Measurements from ENCODE around the gene SPIN2B.
A peak's percentile ranks its signal among the peaks of the same experiment; 100 is the strongest.
"Not testable (repeated sequence)": the region's sequence is repeated elsewhere in the genome, so short reads cannot be mapped to it uniquely, and the experiment has no call there.

Gene SPIN2B

DNA sequence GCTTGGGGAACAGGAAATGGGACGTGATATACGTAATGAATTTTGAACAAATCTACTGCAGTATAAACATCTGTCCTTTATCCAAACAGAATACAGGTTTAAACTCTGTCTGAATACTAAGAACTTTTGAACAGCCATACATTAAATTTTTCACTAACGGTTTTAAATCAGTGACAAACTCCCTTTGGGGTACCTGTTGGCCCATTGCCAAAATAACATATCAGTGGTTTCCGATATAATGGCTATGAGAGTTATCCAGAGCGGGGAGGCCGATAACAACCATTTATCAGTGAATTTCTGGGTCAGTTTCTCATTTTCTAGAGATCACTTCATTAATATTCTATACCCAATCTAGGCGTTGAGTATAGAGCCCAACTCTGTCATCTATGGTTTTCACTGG lies 10.7 kb upstream of the SPIN2B start:
- H3K9ac ChIP-seq (ENCODE audit: low read depth, low read length): no peak overlapping the region
- H3K9me3 ChIP-seq (ENCODE audit: control insufficient read depth, insufficient read depth, low read length): no peaks in the 10 kb centered on the region
- peaks cover 3% of the 10 kb centered on the region for H3K36me3 ChIP-seq (ENCODE audit: control insufficient read depth, insufficient read depth, low read length)
- H3K27me3 ChIP-seq (ENCODE audit: control insufficient read depth, insufficient read depth, low read length): no peaks in the 10 kb centered on the region
- H3K4me1 ChIP-seq (ENCODE audit: control insufficient read depth, insufficient read depth, low read length): no peaks in the 10 kb centered on the region
- H3K4me3 ChIP-seq (ENCODE audit: low read depth, low read length): no peak overlapping the region

DNA sequence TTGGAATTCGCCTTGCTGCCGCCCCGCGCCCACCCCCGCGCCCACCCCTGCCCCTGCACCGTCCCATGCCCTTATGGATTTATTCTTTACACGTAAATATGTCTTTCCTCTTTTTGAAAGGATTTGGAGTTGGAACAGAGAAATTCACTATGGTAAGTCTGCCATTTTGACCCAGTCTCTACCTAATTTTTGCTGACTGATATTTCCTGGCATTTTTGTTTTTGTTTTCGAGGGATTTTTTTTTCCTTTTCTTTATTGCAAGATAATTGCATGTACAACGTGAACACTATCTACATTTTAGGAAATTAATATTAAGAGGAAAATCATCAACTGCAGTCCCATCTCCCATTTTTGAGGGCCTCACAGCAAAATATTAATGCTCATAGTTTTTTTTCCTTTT lies 468 bp upstream of the SPIN2B start:
- no peak overlapping the region for H3K9ac ChIP-seq (ENCODE audit: low read depth, low read length)
- peaks cover 4% of the 10 kb centered on the region for H3K36me3 ChIP-seq (ENCODE audit: control insufficient read depth, insufficient read depth, low read length)
- no peaks in the 10 kb centered on the region for H3K27me3 ChIP-seq (ENCODE audit: control insufficient read depth, insufficient read depth, low read length)
- no peaks in the 10 kb centered on the region for H3K4me1 ChIP-seq (ENCODE audit: control insufficient read depth, insufficient read depth, low read length)
- no peaks in the 10 kb centered on the region for H3K9me3 ChIP-seq (ENCODE audit: control insufficient read depth, insufficient read depth, low read length)
- H3K4me3 ChIP-seq (ENCODE audit: low read depth, low read length): peak overlapping the region; percentile 68

DNA sequence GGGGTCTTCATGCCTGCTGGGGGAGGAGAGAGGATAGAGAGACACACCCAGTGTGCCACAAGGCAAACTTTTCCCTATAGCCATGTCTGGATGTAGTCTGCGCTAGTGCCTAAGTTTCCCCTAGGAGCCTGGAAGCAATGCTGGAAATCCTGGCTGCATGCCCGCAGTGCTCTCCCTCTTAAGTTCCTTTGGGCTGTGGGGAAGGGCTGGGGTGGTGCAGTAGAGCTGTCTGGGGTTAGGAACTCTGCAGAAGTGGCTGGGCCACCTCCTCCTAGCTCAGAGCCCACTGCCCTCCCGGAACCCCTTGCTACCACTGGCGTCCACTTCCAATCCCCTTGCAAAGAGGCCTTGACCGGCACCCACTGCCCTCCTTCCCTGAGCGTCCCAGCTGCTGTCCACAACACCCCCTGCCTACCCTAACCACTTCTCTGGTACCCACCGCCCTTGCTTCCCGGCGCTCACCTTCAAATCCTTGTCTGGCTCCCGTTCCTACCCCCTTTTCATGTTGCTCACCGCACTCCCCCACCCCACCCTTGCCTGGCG lies 658 bp downstream of the SPIN2B start:
- H3K9me3 ChIP-seq (ENCODE audit: control insufficient read depth, insufficient read depth, low read length); H3K27me3 ChIP-seq (ENCODE audit: control insufficient read depth, insufficient read depth, low read length); H3K36me3 ChIP-seq (ENCODE audit: control insufficient read depth, insufficient read depth, low read length); H3K9ac ChIP-seq (ENCODE audit: low read depth, low read length); H3K4me1 ChIP-seq (ENCODE audit: control insufficient read depth, insufficient read depth, low read length): not testable (repeated sequence)
- peak overlapping the region; percentile 68 for H3K4me3 ChIP-seq (ENCODE audit: low read depth, low read length)

DNA sequence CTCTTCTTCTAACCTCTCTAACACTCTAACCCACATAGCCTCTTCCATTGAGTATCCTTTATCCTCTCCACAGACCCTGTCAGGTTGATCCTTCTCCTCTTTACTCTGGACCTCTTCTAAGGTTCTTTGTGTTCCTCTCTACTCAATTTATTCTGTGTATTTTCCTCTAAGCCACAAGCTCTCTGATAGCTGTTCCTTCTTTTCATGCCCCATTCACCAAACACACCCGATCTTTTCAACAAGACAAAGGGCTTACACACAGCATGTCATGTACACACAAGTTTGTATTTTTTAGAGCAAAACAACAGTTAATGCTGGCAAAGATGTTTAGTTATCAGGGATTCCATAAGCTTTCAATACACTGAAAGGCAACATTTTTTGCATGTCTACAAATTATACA lies 1.9 kb downstream of the SPIN2B start:
- Histone ChIP-seq H3K4me3 (ENCODE audit: low read depth, low read length) (no peak overlapping the region), H3K4me1 (ENCODE audit: control insufficient read depth, insufficient read depth, low read length) (no peaks in the 10 kb centered on the region)

DNA sequence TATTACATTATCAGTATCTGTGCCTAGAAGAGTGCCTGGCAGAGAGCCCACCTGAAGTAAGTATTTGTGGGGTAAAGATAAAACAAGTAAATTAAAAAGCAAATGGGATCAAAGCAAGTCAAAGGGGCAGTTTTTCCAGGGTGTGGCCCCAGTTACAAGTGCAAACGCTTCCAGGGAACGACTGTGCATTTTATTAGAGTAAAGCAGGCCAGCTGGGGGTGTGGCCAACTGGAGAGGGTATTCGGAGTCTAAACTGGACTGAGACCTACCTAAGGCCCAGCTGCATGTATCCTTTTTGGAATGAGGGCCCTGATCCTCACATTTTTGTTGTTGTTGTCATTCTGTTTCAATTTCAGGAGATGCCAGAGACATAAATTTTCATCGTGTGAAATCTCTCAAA lies 3.8 kb downstream of the SPIN2B start:
- H3K9me3 ChIP-seq (ENCODE audit: control insufficient read depth, insufficient read depth, low read length); H3K27me3 ChIP-seq (ENCODE audit: control insufficient read depth, insufficient read depth, low read length); H3K4me1 ChIP-seq (ENCODE audit: control insufficient read depth, insufficient read depth, low read length); H3K36me3 ChIP-seq (ENCODE audit: control insufficient read depth, insufficient read depth, low read length); H3K9ac ChIP-seq (ENCODE audit: low read depth, low read length); H3K4me3 ChIP-seq (ENCODE audit: low read depth, low read length): not testable (repeated sequence)

More for the DNA sequence above, 1.9 kb downstream of the SPIN2B start:
- no peak overlapping the region for H3K9ac ChIP-seq (ENCODE audit: low read depth, low read length)
- H3K36me3 ChIP-seq (ENCODE audit: control insufficient read depth, insufficient read depth, low read length): peaks cover 4% of the 10 kb centered on the region
- no peaks in the 10 kb centered on the region for H3K9me3 ChIP-seq (ENCODE audit: control insufficient read depth, insufficient read depth, low read length)
- H3K27me3 ChIP-seq (ENCODE audit: control insufficient read depth, insufficient read depth, low read length): no peaks in the 10 kb centered on the region

DNA sequence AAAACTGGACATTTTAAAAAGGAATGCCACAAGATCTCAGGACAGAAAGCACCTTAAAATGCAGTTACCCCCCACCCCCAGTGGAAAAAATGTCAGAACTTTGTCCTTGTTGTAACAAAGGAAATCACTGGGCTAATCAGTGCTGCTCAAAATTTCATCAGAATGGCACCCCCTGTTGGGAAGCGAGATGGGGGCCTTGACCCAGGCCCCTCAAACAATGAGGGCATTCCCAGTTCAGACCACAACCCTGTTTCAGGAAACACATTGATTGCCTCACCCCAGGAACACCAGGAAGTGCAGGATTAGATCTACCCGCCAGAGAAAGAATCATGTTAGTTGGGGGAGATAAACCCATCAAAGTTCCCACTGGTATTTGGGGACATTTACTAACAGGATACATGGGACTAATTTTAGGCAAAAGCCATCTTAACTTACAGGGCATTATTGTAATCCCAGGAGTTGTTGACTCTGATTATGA lies 16.4 kb downstream of the SPIN2B start:
- no peak overlapping the region for H3K4me3 ChIP-seq (ENCODE audit: low read depth, low read length)
- peaks cover 2% of the 10 kb centered on the region for H3K4me1 ChIP-seq (ENCODE audit: control insufficient read depth, insufficient read depth, low read length)
- H3K27me3 ChIP-seq (ENCODE audit: control insufficient read depth, insufficient read depth, low read length): no peaks in the 10 kb centered on the region
- no peak overlapping the region for H3K9ac ChIP-seq (ENCODE audit: low read depth, low read length)
- no peaks in the 10 kb centered on the region for H3K9me3 ChIP-seq (ENCODE audit: control insufficient read depth, insufficient read depth, low read length)
- no peaks in the 10 kb centered on the region for H3K36me3 ChIP-seq (ENCODE audit: control insufficient read depth, insufficient read depth, low read length)

DNA sequence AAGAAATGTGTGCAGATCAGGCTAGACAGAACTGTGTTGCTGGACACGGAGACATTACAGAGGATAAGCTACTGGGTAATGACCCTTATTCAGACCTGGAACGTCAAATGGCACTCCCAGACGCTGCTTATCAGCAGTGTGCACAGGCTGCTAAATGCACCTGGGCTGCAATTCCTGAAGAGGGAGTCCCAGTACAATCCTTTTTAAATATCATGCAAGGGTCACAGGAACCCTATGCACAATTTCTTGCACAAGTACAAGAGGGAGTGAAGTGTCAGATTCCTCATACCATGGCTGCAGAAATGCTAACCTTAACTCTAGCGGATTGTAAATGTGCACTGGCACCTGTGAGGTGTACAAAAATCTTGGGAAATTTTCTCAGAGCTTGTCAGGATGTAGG lies 16.9 kb downstream of the SPIN2B start:
- Histone ChIP-seq H3K36me3 (ENCODE audit: control insufficient read depth, insufficient read depth, low read length) (no peaks in the 10 kb centered on the region), H3K27me3 (ENCODE audit: control insufficient read depth, insufficient read depth, low read length) (no peaks in the 10 kb centered on the region)

DNA sequence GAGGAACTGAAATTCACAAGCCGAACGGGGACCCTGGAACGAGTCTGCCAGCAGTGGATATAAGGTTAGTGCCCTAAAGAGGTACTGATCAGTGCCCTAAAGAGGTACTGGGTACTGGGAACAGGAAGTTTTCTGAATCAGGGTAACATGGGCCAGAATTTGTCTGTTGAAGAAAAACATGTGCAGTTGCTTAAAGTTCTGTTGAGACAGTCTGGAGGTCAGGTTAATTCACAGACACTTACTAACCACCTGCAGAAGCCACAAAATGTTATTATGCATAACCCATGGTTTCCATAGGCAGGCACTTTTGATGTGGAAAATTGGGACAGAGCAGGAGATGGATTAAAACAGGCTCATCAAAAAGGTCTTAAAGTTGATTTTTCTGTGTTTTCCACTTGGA lies 17.9 kb downstream of the SPIN2B start:
- no peaks in the 10 kb centered on the region for H3K36me3 ChIP-seq (ENCODE audit: control insufficient read depth, insufficient read depth, low read length)
- H3K27me3 ChIP-seq (ENCODE audit: control insufficient read depth, insufficient read depth, low read length): no peaks in the 10 kb centered on the region
- no peak overlapping the region for H3K4me3 ChIP-seq (ENCODE audit: low read depth, low read length)
- H3K9ac ChIP-seq (ENCODE audit: low read depth, low read length): no peak overlapping the region
- H3K4me1 ChIP-seq (ENCODE audit: control insufficient read depth, insufficient read depth, low read length): peaks cover 2% of the 10 kb centered on the region
- no peaks in the 10 kb centered on the region for H3K9me3 ChIP-seq (ENCODE audit: control insufficient read depth, insufficient read depth, low read length)

More for the DNA sequence above, 16.9 kb downstream of the SPIN2B start:
- Histone ChIP-seq H3K9ac (ENCODE audit: low read depth, low read length) (no peak overlapping the region), H3K4me3 (ENCODE audit: low read depth, low read length) (no peak overlapping the region), H3K9me3 (ENCODE audit: control insufficient read depth, insufficient read depth, low read length) (no peaks in the 10 kb centered on the region), H3K4me1 (ENCODE audit: control insufficient read depth, insufficient read depth, low read length) (peaks cover 2% of the 10 kb centered on the region)

DNA sequence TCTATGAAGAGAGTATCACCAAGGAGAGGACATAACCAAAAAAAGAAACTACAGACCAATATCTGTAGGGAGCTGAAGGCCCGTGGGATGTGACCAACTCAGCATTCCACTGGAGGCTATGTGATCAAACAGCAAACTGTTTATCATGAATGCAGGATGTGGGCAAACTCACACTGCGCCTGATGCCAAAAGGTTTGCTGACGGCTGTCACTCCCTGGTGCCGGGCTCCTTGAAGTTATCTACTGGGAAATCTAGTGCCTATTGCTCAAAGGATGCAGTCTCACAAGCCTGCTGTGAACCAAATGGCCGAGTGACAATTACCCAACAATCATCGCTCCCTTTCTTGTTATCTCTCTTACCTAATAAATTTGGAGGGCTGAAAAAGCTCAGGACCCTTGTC lies 18.4 kb downstream of the SPIN2B start:
- not testable (repeated sequence) for H3K9me3 ChIP-seq (ENCODE audit: control insufficient read depth, insufficient read depth, low read length); H3K9ac ChIP-seq (ENCODE audit: low read depth, low read length); H3K36me3 ChIP-seq (ENCODE audit: control insufficient read depth, insufficient read depth, low read length); H3K27me3 ChIP-seq (ENCODE audit: control insufficient read depth, insufficient read depth, low read length); H3K4me3 ChIP-seq (ENCODE audit: low read depth, low read length); H3K4me1 ChIP-seq (ENCODE audit: control insufficient read depth, insufficient read depth, low read length)

DNA sequence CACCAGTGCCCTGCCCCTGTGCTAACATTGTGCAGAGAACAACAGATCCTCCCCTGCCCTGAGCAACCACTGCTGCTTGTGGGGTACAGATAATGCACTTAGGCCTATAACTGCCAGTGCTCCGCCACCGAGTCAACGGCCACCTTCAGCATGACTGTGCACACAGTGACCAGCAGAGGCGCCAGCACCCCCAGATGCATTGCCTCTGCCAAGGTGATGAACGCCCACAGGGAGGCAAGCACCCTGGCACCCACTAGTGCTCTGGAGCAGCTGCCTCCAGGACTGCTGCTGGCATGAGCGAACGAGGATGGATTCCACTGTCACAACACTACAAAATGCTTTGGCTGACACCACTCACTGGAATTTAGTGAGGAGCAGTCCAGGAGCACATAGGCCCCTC lies 38.2 kb downstream of the SPIN2B start:
- Histone ChIP-seq H3K9ac (ENCODE audit: low read depth, low read length) (no peak overlapping the region), H3K27me3 (ENCODE audit: control insufficient read depth, insufficient read depth, low read length) (no peaks in the 10 kb centered on the region), H3K36me3 (ENCODE audit: control insufficient read depth, insufficient read depth, low read length) (no peaks in the 10 kb centered on the region), H3K4me3 (ENCODE audit: low read depth, low read length) (no peak overlapping the region), H3K9me3 (ENCODE audit: control insufficient read depth, insufficient read depth, low read length) (no peaks in the 10 kb centered on the region), H3K4me1 (ENCODE audit: control insufficient read depth, insufficient read depth, low read length) (no peaks in the 10 kb centered on the region)

DNA sequence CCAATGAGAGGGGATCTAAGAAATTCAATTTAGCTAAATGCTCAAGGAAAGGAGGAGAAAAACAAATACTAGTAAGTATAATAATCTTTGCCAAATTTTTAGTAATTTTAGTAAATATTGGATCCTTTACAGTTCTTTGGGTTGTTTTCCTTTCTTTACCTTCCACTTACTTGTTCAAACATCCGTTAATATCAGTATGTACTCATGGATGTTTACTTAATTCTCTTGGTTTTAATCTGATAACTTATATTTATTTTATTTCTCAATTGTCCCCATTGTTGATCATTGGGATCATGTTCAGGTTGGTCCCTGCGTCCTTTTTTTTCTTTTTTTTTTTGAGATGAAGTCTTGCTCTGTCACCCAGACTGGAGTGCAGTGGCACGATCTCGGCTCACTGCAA lies 46.9 kb downstream of the SPIN2B start:
- Histone ChIP-seq H3K9me3 (ENCODE audit: control insufficient read depth, insufficient read depth, low read length) (no peaks in the 10 kb centered on the region), H3K27me3 (ENCODE audit: control insufficient read depth, insufficient read depth, low read length) (no peaks in the 10 kb centered on the region), H3K36me3 (ENCODE audit: control insufficient read depth, insufficient read depth, low read length) (no peaks in the 10 kb centered on the region), H3K4me1 (ENCODE audit: control insufficient read depth, insufficient read depth, low read length) (no peaks in the 10 kb centered on the region), H3K4me3 (ENCODE audit: low read depth, low read length) (no peak overlapping the region), H3K9ac (ENCODE audit: low read depth, low read length) (no peak overlapping the region)

DNA sequence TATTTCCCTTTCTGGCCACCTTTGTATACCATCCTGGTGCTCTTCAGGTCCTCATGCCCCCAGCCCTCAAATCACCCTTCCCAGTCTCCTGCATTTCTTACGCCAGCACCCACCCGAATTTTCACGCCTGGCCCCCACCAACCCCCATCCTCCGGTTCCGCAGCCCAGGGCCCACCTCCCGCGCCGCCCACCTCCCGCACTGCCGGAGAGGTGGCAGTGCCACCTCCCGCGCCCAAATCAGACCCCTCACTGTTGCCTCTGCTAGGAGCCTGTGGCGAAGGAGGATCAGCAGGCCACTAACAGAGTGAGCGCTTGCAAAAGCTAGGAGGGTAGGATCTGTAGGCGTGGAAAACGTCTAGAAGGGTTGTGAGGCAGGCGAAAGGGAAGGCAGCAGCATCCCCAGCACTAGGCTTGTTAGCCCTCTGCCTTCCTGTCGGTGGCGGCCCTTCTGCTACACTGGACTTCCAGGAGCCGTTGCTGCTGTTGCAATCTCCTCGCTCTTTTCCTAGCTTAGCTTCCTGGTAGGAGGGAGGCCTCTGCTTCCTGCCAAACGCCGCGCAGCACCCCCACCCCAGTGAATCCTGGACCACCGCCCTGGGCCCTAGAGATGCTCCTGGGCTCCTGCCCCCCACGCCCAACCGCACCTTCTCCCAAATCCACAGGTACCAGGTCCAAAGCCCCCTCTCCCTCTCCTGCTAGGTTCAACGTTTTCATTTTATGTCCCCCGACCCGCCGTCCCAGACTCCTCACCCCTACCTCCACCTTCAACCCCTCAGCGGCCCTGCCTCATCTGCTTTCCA lies 51.0 kb downstream of the SPIN2B start:
- Histone ChIP-seq H3K4me1 (ENCODE audit: control insufficient read depth, insufficient read depth, low read length) (no peaks in the 10 kb centered on the region), H3K4me3 (ENCODE audit: low read depth, low read length) (no peak overlapping the region), H3K36me3 (ENCODE audit: control insufficient read depth, insufficient read depth, low read length) (no peaks in the 10 kb centered on the region), H3K9me3 (ENCODE audit: control insufficient read depth, insufficient read depth, low read length) (no peaks in the 10 kb centered on the region), H3K27me3 (ENCODE audit: control insufficient read depth, insufficient read depth, low read length) (no peaks in the 10 kb centered on the region), H3K9ac (ENCODE audit: low read depth, low read length) (no peak overlapping the region)

All from iPS-15b (cell line).